Cerebellar cortex (tissue), 1 donor: ENCODE data around the gene CNGB1.
A peak's percentile ranks its signal among the peaks of the same experiment; 100 is the strongest.
"Not testable (repeated sequence)": the region's sequence is repeated elsewhere in the genome, so short reads cannot be mapped to it uniquely, and the experiment has no call there.

Experiments
- DNase-seq: peaks from one replicate; pipeline ENCODE4 v3.0.0-alpha.2; 2015; ENCODE audit warnings: low spot score

The CNGB1 gene

GRCh38 chr16:57906382-57907316 is 64.3 kb downstream of the CNGB1 start:
- no peak for DNase-seq

- DNase-seq = no peak
Measured at GRCh38 chr16:57904101-57904500, 66.8 kb downstream of the CNGB1 start.

- DNase-seq = no peak
Measured at GRCh38 chr16:57903656-57904055, 67.3 kb downstream of the CNGB1 start.

GRCh38 chr16:57901480-57902069 is 69.4 kb downstream of the CNGB1 start:
- DNase-seq = no peak

- DNase-seq = no peak
Measured at GRCh38 chr16:57900796-57901479, 70.0 kb downstream of the CNGB1 start.

GRCh38 chr16:57899771-57900661 is 70.9 kb downstream of the CNGB1 start:
- DNase-seq = peak; percentile 52

- DNase-seq = no peak
Measured at GRCh38 chr16:57898961-57899360, 72.0 kb downstream of the CNGB1 start.

GRCh38 chr16:57897996-57898395 is 72.9 kb downstream of the CNGB1 start:
- no peak for DNase-seq

GRCh38 chr16:57897053-57897784 is 73.7 kb downstream of the CNGB1 start:
- DNase-seq = no peak

GRCh38 chr16:57895081-57895547 is 75.8 kb downstream of the CNGB1 start:
- DNase-seq = not testable (repeated sequence)

GRCh38 chr16:57894390-57895080 is 76.4 kb downstream of the CNGB1 start:
- DNase-seq = no peak

GRCh38 chr16:57893559-57894389 is 77.2 kb downstream of the CNGB1 start:
- DNase-seq = no peak

GRCh38 chr16:57893217-57893558 is 77.7 kb downstream of the CNGB1 start:
- no peak for DNase-seq

GRCh38 chr16:57892447-57893096 is 78.4 kb downstream of the CNGB1 start:
- DNase-seq = no peak

GRCh38 chr16:57892041-57892440 is 78.9 kb downstream of the CNGB1 start:
- no peak for DNase-seq

- no peak for DNase-seq
Measured at GRCh38 chr16:57890752-57891111, 80.2 kb downstream of the CNGB1 start.

- DNase-seq = no peak
Measured at GRCh38 chr16:57889960-57890751, 80.8 kb downstream of the CNGB1 start.

GRCh38 chr16:57889522-57889921 is 81.4 kb downstream of the CNGB1 start:
- no peak for DNase-seq
